ENCODE measurements around the gene SMG6.

GRCh38 chr17:2346475-2346874, 42.9 kb upstream of the SMG6 start:
- TF ChIP-seq, protein P1, sequence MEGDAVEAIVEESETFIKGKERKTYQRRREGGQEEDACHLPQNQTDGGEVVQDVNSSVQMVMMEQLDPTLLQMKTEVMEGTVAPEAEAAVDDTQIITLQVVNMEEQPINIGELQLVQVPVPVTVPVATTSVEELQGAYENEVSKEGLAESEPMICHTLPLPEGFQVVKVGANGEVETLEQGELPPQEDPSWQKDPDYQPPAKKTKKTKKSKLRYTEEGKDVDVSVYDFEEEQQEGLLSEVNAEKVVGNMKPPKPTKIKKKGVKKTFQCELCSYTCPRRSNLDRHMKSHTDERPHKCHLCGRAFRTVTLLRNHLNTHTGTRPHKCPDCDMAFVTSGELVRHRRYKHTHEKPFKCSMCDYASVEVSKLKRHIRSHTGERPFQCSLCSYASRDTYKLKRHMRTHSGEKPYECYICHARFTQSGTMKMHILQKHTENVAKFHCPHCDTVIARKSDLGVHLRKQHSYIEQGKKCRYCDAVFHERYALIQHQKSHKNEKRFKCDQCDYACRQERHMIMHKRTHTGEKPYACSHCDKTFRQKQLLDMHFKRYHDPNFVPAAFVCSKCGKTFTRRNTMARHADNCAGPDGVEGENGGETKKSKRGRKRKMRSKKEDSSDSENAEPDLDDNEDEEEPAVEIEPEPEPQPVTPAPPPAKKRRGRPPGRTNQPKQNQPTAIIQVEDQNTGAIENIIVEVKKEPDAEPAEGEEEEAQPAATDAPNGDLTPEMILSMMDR (IDR thresholded peaks at IDR 0.05) = no peak
- TF ChIP-seq TCF12 (IDR thresholded peaks at IDR 0.05) = no peak
- TF ChIP-seq REST (IDR thresholded peaks at IDR 0.05; ENCODE audit: low read depth, low read length) = no peak
- no peak for TF ChIP-seq TEAD4 (IDR thresholded peaks at IDR 0.05; ENCODE audit: borderline replicate concordance, insufficient read depth)
- TF ChIP-seq RAD21 (IDR thresholded peaks at IDR 0.05; ENCODE audit: low read length) = no peak
- no peak for TF ChIP-seq FOXM1 (IDR thresholded peaks at IDR 0.05; ENCODE audit: low read depth)
- TF ChIP-seq RCOR1 (IDR thresholded peaks at IDR 0.05; ENCODE audit: low read length) = no peak
- no peak for TF ChIP-seq SIN3A (IDR thresholded peaks at IDR 0.05; ENCODE audit: borderline replicate concordance, low read depth, low read length)
- TF ChIP-seq POLR2AphosphoS5 (IDR thresholded peaks at IDR 0.05; ENCODE audit: low read depth, low read length) = no peak
- no peak for TF ChIP-seq JUND (IDR thresholded peaks at IDR 0.05)
- no peak for TF ChIP-seq RFX5 (IDR thresholded peaks at IDR 0.05; ENCODE audit: low read length)
